Adrenal gland (tissue), 12 donors: ENCODE measurements around the gene TMEM134. TPM values are rescaled to one million over a fixed set of nuclear protein-coding genes. Genes with fewer than 3 reads are reported as not detected.
A peak's percentile ranks its signal among the peaks of the same experiment; 100 is the strongest.

Experiments used
- DNase-seq, 7 donors: peaks; one replicate each; pipeline ENCODE4 v3.0.0-alpha.2; 2019 to 2020
- H3K27ac ChIP-seq, 5 donors: fragments of 200-600 bp; sonication (generic) in 4 of 5; 1 replicate in 3 of 5; 2 replicates in 2 of 5; pipeline versions ENCODE4 v1.5.1 to v1.8.0; 2016 to 2020; ENCODE audit warnings: mild to moderate bottlenecking in 1 of 5
- H3K27me3 ChIP-seq: fragments of 200-600 bp; 2 replicates; pipeline ENCODE4 v1.8.0; 2021
- H3K36me3 ChIP-seq, 2 donors: fragments of 200-600 bp; replicated peaks in 1 of 2; 1 replicate in 1 of 2; 2 replicates in 1 of 2; pipeline versions ENCODE4 v1.5.1 to v1.8.0; 2018 to 2022
- H3K4me1 ChIP-seq, 2 donors: fragments of 200-600 bp; replicated peaks in 1 of 2; 1 replicate in 1 of 2; 2 replicates in 1 of 2; pipeline versions ENCODE4 v1.5.1 to v1.8.0; 2018 to 2021
- H3K4me3 ChIP-seq, 4 donors: fragments of 200-600 bp; sonication (generic) in 3 of 4; one replicate each; pipeline ENCODE4 v1.5.1; 2016 to 2018
- H3K9me3 ChIP-seq, 3 donors: fragments of 200-600 bp; sonication (generic) in 1 of 3; replicated peaks in 1 of 3; 1 replicate in 2 of 3; 2 replicates in 1 of 3; pipeline versions ENCODE4 v1.5.1 to v1.8.0; 2016 to 2021
- POLR2A ChIP-seq, 2 donors: fragments of 450-650 bp; IDR thresholded peaks; one replicate each; pipeline ENCODE4 v1.6.1; 2017; ENCODE audit warnings: antibody characterized with exemption in 2 of 2, mild to moderate bottlenecking in 2 of 2, moderate library complexity in 1 of 2
- WGBS, 4 donors: extraction: QIAGEN DNeasy Blood & Tissue Kit in 2 of 4; methylation state at CpG; one replicate each; pipeline versions ENCODE4 v1.1.5 to v1.1.7; 2013 to 2017; 5-methylcytosine and 5-hydroxymethylcytosine counted together
- intact Hi-C, 2 donors: fragments of 100-400 bp; cut with DNase I; formaldehyde crosslinking; loops; one replicate each; pipeline versions ENCODE4 v1.14.1 to v1.15.0; 2022 to 2023
- polyA plus RNA-seq, 3 donors: library from polyadenylated mRNA; stranded (reverse); fragments of 200-250 nt in 2 of 3; fragments of 350-450 nt in 1 of 3; fragmentation: Illumina TruSeq in 1 of 3; extraction: RNeasy Lipid Tissue Mini Kit (QIAGEN cat#74804) in 1 of 3; gene quantifications; one replicate each; pipeline ENCODE4 v1.2.3, GENCODE V29; 2013 to 2014
- total RNA-seq, 9 donors: library from RNA; depleted of rRNA in 4 of 9; stranded (reverse); fragments of >200 nt in 4 of 9; fragments of 120-200 nt in 1 of 9; fragmentation: NEBNext Ultra II Directional in 1 of 9; extraction: Animal tissue kit (Norgen Biotek cat#: 25700) in 1 of 9; gene quantifications; one replicate each; pipeline versions ENCODE4 v1.1.0 to v1.2.4, GENCODE V29; 2013 to 2023
- TF ChIP-seq, protein P1 (sequence below), 6 experiments: fragments of 450-650 bp in 4 of 6; fragments of 200-600 bp in 2 of 6; sonication (generic) in 1 of 6; IDR thresholded peaks; 1 replicate in 5 of 6; 2 replicates in 1 of 6; pipeline versions ENCODE4 v1.5.1 to v1.8.0; 2016 to 2021; ENCODE audit warnings: antibody characterized with exemption in 6 of 6, mild to moderate bottlenecking in 2 of 6, moderate library complexity in 1 of 6
- donor health status: healthy with polysubstance abuse.
- donor health status: Bipolar disorder and iron deficiency.
- donor health status: DM: yes; HTN: yes; CAD: no.
- donor health status: DM: no; HTN: no; CAD: no.
- donor health status: DM: no; HTN: no; CAD: no.
- donor health status: DM: yes; HTN: yes; CAD: no.

The TMEM134 gene
- total and polyA plus RNA-seq, 12 donors: 15.5 to 257 (median 98.0) TPM

DNA sequence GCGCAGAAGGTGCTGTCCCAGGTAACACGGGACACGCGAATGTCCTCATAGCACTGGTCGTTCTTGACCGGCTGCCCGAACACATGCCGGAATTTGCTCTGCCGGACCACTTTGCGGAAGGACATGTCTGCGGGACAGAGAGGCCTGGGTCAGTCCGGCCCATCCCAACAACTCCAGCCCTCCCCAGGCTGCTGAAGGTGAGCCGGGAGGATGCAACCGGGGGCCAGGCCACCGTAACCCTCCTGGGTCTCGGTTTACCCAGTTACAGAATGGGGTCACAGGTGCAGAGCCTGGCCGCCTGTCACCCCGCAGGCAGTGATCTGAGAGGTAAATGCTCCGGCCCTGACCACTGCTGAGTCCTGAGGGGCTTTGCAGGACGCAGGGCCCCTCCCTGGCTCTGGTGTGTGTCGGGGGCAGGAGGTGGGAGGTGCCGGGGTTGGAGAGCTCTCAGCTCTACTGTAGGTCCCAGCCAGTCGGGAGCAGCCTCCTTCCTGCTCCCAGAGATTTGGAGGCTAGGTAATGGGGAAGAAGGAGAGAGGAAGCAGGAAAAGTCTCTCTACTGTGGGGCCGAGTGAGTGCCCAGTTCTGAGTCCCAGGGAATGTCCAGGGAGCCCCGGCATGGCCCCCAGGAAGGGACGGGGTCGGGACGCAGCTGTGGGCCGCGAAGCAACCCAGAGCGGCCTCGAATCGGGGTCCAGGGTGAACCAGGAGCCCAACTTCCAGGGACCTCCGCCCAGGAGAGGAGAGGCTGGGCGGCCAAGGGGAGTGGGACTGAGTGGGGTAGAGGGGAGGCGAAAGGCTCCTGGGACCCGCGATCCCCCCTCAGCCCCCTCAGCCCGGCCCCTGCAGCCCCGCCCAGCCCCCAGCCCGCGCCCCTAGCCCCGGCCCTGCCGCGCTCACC is 26.3 kb downstream of the TMEM134 start:
- H3K9me3 ChIP-seq: no peaks in the 10 kb centered on the region
- H3K4me3 ChIP-seq: peak overlapping the region; percentile 11 to 94 (median 52)
- peak overlapping the region; percentile 39 to 98 (median 91) for H3K27ac ChIP-seq
- 0 to 38% (median 23%) methylated on average over 8 to 45 of the region's 45 CpGs for WGBS, 4 donors
- intact Hi-C loops: no loop called here
- peaks cover 0 to 23% of the 10 kb centered on the region in 2 donors for H3K4me1 ChIP-seq
- peaks cover 0 to 32% of the 10 kb centered on the region in 2 donors for H3K36me3 ChIP-seq
- H3K27me3 ChIP-seq: no peaks in the 10 kb centered on the region
- no peak for TF ChIP-seq POLR2A (IDR thresholded peaks at IDR 0.05)
- TF ChIP-seq, protein P1, sequence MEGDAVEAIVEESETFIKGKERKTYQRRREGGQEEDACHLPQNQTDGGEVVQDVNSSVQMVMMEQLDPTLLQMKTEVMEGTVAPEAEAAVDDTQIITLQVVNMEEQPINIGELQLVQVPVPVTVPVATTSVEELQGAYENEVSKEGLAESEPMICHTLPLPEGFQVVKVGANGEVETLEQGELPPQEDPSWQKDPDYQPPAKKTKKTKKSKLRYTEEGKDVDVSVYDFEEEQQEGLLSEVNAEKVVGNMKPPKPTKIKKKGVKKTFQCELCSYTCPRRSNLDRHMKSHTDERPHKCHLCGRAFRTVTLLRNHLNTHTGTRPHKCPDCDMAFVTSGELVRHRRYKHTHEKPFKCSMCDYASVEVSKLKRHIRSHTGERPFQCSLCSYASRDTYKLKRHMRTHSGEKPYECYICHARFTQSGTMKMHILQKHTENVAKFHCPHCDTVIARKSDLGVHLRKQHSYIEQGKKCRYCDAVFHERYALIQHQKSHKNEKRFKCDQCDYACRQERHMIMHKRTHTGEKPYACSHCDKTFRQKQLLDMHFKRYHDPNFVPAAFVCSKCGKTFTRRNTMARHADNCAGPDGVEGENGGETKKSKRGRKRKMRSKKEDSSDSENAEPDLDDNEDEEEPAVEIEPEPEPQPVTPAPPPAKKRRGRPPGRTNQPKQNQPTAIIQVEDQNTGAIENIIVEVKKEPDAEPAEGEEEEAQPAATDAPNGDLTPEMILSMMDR (IDR thresholded peaks at IDR 0.05): no peak
- no peak for DNase-seq

DNA sequence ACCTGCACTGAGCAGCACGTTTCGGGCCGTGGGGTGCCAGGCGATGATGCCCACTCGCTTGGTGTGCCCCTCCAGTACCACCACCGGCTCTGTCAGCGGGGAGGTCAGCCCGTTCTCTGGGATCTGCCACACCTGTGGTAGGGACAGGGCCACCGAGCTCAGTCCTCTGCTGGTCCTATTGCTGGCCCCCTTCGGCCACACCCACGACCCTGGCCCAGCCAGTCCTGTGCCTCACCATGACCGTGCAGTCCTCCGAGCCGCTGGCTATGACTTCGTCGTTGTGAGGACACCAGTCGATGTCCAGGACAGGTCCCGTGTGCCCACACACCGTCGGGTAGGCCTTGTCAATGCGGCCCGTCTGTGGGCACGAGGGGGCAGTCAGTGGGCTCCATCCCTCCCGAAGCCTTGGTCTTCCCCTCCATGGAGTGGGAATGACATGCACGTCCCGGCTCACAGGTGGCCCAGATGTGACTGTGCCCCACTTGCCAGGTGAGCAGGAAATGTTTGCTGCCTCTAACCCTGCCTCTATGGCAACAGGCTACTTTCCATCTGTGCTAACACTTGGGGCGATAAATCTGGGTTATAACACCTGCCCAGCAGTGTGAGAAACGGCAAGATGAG is 27.2 kb downstream of the TMEM134 start:
- intact Hi-C loops: no loop called here
- WGBS, 4 donors: 86 to 89% (median 88%) methylated on average over 11 to 28 of the region's 28 CpGs
- Histone ChIP-seq H3K27ac (peak overlapping the region in 1 of 5 donors; percentile 98), H3K4me3 (no peak overlapping the region), H3K9me3 (no peaks in the 10 kb centered on the region), H3K4me1 (peaks cover 0 to 23% of the 10 kb centered on the region in 2 donors), H3K36me3 (peaks cover 0 to 38% of the 10 kb centered on the region in 2 donors), H3K27me3 (no peaks in the 10 kb centered on the region)
- no peak for TF ChIP-seq POLR2A (IDR thresholded peaks at IDR 0.05)
- TF ChIP-seq, protein P1 (IDR thresholded peaks at IDR 0.05): no peak
- DNase-seq: no peak

DNA sequence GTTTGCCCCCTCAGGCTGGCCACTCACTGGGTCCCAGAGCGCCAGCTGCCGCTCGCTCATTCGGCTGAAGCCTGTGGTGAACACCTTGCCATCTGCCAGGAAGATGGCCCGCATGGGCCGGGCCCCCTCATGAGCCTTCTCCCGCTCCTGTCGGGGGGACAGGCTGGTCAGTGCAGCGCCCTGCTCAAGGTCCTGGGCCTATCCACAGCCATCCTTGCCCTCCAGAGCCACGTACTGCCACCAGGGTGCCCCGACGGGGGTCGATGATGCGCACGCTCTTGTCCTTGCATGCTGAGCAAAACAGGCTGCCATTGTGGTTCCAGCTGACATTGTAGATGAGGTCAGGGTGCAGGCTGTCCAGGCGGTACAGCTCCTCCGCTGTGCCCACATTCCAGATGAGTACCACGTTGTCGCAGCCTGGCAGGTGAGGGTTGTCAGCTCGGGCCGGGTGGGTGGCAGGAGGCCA is 27.9 kb downstream of the TMEM134 start:
- Histone ChIP-seq H3K27ac (no peak overlapping the region), H3K9me3 (no peaks in the 10 kb centered on the region), H3K27me3 (no peaks in the 10 kb centered on the region), H3K4me1 (peaks cover 0 to 26% of the 10 kb centered on the region in 2 donors), H3K36me3 (peaks cover 0 to 38% of the 10 kb centered on the region in 2 donors), H3K4me3 (no peak overlapping the region)
- DNase-seq: no peak
- intact Hi-C loops: no loop called here
- 84 to 97% (median 91%) methylated on average over 6 to 21 of the region's 21 CpGs for WGBS, 4 donors
- TF ChIP-seq, protein P1 (IDR thresholded peaks at IDR 0.05): no peak
- TF ChIP-seq POLR2A (IDR thresholded peaks at IDR 0.05): no peak
